Measurements from ENCODE around the gene MBP.

The MBP gene

GRCh38 chr18:77062518-77063003, 70.0 kb downstream of the MBP start:
- TF ChIP-seq CTCF (conservative IDR thresholded peaks at IDR 0.05; ENCODE audit: low read depth, low read length) = no peak
- no peak overlapping the region for H3K4me3 ChIP-seq (ENCODE audit: low read length)
- DNase-seq (ENCODE audit: low read depth) = peak; percentile 93

GRCh38 chr18:77061946-77062517, 70.6 kb downstream of the MBP start:
- no peak for DNase-seq (ENCODE audit: low read depth)
- no peak overlapping the region for H3K4me3 ChIP-seq (ENCODE audit: low read length)
- no peak for TF ChIP-seq CTCF (conservative IDR thresholded peaks at IDR 0.05; ENCODE audit: low read depth, low read length)

DNA sequence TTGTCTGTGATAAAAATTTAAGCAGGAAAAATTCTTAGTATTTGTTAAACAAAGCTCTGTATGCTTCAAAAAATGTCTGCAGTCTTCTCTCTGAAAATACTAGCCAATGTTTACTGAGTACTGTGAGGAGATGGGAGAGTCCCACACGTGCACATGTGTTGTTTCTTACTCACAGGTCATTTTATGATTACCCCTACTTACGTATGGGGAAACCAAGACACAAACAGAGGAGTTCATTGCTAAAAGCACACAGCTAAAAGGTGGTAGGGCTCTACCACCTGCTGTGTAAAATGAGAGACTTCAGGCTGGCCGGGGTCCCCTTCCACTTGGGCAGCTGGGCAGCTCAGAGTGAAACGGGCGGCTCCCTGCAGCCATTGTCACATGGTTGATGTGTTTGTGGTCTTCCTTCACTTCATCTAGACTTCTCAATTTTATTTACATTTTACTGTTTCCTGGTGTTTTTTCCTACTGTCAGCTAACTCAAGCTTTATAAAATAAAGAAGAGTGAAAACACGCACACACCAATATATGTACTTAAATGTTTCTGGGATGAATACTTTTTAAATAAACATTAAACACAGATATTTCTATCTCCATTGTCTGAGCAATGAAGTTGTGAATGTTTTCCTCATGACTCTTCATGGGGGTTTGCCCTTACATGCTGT, 71.2 kb downstream of the MBP start:
- no peak for TF ChIP-seq CTCF (conservative IDR thresholded peaks at IDR 0.05; ENCODE audit: low read depth, low read length)
- H3K4me3 ChIP-seq (ENCODE audit: low read length) = no peak overlapping the region
- no peak for DNase-seq (ENCODE audit: low read depth)

GRCh38 chr18:77060151-77060550, 72.4 kb downstream of the MBP start:
- DNase-seq (ENCODE audit: low read depth) = no peak

DNA sequence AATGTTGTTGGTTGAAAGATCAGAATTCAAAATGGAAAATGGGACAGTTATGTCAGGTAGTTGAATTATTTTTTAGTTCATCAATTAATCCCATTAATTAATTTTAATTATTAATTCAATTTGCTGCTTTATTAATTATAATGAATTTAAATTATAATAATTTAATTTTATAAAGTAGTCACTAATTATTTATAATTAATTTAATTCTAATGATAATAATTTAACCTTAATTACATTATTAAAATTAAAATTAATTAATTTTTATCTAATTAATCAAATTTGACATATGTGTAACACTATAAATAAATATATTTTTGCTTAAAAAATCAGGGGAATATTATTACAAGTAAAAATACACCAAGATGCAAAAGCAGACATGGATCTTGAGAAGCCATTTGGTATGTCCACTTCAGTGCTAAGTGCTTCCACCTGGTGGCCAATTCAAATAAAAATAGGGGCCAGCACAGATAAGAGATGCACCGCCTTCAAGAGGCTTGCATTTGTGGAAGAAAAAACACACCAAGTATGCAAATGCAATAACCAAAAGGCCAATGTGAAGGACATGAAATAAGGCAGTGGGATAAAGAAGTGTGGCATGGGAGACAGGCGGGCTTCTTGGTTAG, 73.2 kb downstream of the MBP start:
- TF ChIP-seq CTCF (conservative IDR thresholded peaks at IDR 0.05; ENCODE audit: low read depth, low read length) = peak; percentile 59
- no peak for DNase-seq (ENCODE audit: low read depth)
- no peak overlapping the region for H3K4me3 ChIP-seq (ENCODE audit: low read length)

More at GRCh38 chr18:77060151-77060550, 72.4 kb downstream of the MBP start:
- no peak for TF ChIP-seq CTCF (conservative IDR thresholded peaks at IDR 0.05; ENCODE audit: low read depth, low read length)
- no peak overlapping the region for H3K4me3 ChIP-seq (ENCODE audit: low read length)

GRCh38 chr18:77058290-77058835, 74.2 kb downstream of the MBP start:
- H3K4me3 ChIP-seq (ENCODE audit: low read length) = no peak overlapping the region
- DNase-seq (ENCODE audit: low read depth) = no peak
- TF ChIP-seq CTCF (conservative IDR thresholded peaks at IDR 0.05; ENCODE audit: low read depth, low read length) = no peak
